Smooth muscle cell (in vitro differentiated cells): ENCODE measurements around the gene SGPP2. TPM values are rescaled to one million over a fixed set of nuclear protein-coding genes. Genes with fewer than 3 reads are reported as not detected.

Source experiments
- DNase-seq: peaks from one replicate; lab custom pipeline; 2025; ENCODE audit not compliant: unreplicated experiment; lab: John Stamatoyannopoulos, UW
- H2AFZ ChIP-seq: fragments of 200-600 bp; sonication (generic); 2 replicates; pipeline ENCODE4 v1.6.0; 2016; ENCODE audit warnings: antibody characterized with exemption, low read depth, mild to moderate bottlenecking
- H3F3A ChIP-seq: fragments of 200-600 bp; sonication (generic); 2 replicates; pipeline ENCODE4 v1.6.0; 2017; ENCODE audit warnings: antibody characterized with exemption, low read depth
- H3K27ac ChIP-seq: fragments of 200-600 bp; sonication (generic); 2 replicates; pipeline ENCODE4 v1.5.1; 2016; ENCODE audit warnings: low read depth, mild to moderate bottlenecking
- H3K27me3 ChIP-seq: fragments of 200-600 bp; sonication (generic); 2 replicates; pipeline ENCODE4 v1.6.1; 2016; ENCODE audit warnings: low read depth, mild to moderate bottlenecking
- H3K36me3 ChIP-seq: fragments of 200-600 bp; sonication (generic); 2 replicates; pipeline ENCODE4 v1.5.1; 2016; ENCODE audit warnings: low read depth
- H3K4me1 ChIP-seq: fragments of 200-600 bp; sonication (generic); 2 replicates; pipeline ENCODE4 v1.5.1; 2016; ENCODE audit warnings: low read depth
- H3K4me2 ChIP-seq: fragments of 200-600 bp; sonication (generic); 2 replicates; pipeline ENCODE4 v1.6.0; 2016; ENCODE audit warnings: mild to moderate bottlenecking
- H3K4me3 ChIP-seq: fragments of 200-600 bp; sonication (generic); 2 replicates; pipeline ENCODE4 v1.5.1; 2016; ENCODE audit warnings: mild to moderate bottlenecking
- H3K79me2 ChIP-seq: fragments of 200-600 bp; sonication (generic); 2 replicates; pipeline ENCODE4 v1.6.0; 2016; ENCODE audit warnings: low read depth, mild to moderate bottlenecking
- H3K9ac ChIP-seq: fragments of 200-600 bp; sonication (generic); 2 replicates; pipeline ENCODE4 v1.6.0; 2016; ENCODE audit warnings: low read depth
- H3K9me3 ChIP-seq: fragments of 200-600 bp; sonication (generic); replicated peaks from 2 replicates; pipeline ENCODE4 v1.5.1; 2016; ENCODE audit warnings: low read depth
- H4K20me1 ChIP-seq: fragments of 200-600 bp; sonication (generic); 2 replicates; pipeline ENCODE4 v1.6.0; 2016; ENCODE audit warnings: low read depth
- WGBS: methylation state at CpG from one replicate; pipeline ENCODE4 v1.1.7; 2016; ENCODE audit warnings: low lambda C conversion rate; 5-methylcytosine and 5-hydroxymethylcytosine counted together
- polyA plus RNA-seq: library from polyadenylated mRNA; unstranded; fragments of >200 nt; fragmentation: Nextera tagmentation; extraction: Ambion mirVana; gene quantifications from 2 replicates; pipeline ENCODE4 v1.2.1, GENCODE V29; 2016
- total RNA-seq: library from RNA; depleted of rRNA; stranded (reverse); fragments of >200 nt; gene quantifications from 2 replicates; pipeline ENCODE4 v1.2.3, GENCODE V29; 2014
- TF ChIP-seq, protein P1 (sequence below): fragments of 200-600 bp; sonication (generic); IDR thresholded peaks from 2 replicates; pipeline ENCODE4 v1.5.1; 2017; ENCODE audit warnings: borderline replicate concordance, mild to moderate bottlenecking, antibody characterized with exemption; ENCODE audit not compliant: insufficient read depth, poor library complexity, severe bottlenecking

SGPP2 gene
- total and polyA plus RNA-seq, 2 experiments from 2014 or later, result 0.66 to 1.4 TPM

- no peak overlapping the region for H3K9ac ChIP-seq
- WGBS, result 83% methylated on average over 11 of the region's 11 CpGs
- H3K9me3 ChIP-seq, result no peaks in the 10 kb centered on the region
- TF ChIP-seq, protein P1, sequence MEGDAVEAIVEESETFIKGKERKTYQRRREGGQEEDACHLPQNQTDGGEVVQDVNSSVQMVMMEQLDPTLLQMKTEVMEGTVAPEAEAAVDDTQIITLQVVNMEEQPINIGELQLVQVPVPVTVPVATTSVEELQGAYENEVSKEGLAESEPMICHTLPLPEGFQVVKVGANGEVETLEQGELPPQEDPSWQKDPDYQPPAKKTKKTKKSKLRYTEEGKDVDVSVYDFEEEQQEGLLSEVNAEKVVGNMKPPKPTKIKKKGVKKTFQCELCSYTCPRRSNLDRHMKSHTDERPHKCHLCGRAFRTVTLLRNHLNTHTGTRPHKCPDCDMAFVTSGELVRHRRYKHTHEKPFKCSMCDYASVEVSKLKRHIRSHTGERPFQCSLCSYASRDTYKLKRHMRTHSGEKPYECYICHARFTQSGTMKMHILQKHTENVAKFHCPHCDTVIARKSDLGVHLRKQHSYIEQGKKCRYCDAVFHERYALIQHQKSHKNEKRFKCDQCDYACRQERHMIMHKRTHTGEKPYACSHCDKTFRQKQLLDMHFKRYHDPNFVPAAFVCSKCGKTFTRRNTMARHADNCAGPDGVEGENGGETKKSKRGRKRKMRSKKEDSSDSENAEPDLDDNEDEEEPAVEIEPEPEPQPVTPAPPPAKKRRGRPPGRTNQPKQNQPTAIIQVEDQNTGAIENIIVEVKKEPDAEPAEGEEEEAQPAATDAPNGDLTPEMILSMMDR, result no peak
- no peak for DNase-seq
- no peaks in the 10 kb centered on the region for H3K79me2 ChIP-seq
- H3F3A ChIP-seq, result no peaks in the 10 kb centered on the region
- H3K4me3 ChIP-seq, result no peak overlapping the region
- no peaks in the 10 kb centered on the region for H3K36me3 ChIP-seq
- no peaks in the 10 kb centered on the region for H3K27me3 ChIP-seq
- no peak overlapping the region for H3K27ac ChIP-seq
- H2AFZ ChIP-seq, result no peak overlapping the region
- H4K20me1 ChIP-seq, result no peaks in the 10 kb centered on the region
- H3K4me2 ChIP-seq, result no peak overlapping the region
- H3K4me1 ChIP-seq, result no peaks in the 10 kb centered on the region
These were observed 69.9 kb downstream of the SGPP2 start for GRCh38 chr2:222494104-222494739.

GRCh38 chr2:222495388-222495787 is 71.0 kb downstream of the SGPP2 start:
- Histone ChIP-seq H3K4me2 (no peak overlapping the region), H3K27ac (no peak overlapping the region), H3K9ac (no peak overlapping the region), H3K36me3 (no peaks in the 10 kb centered on the region), H2AFZ (no peak overlapping the region), H3K9me3 (no peaks in the 10 kb centered on the region), H4K20me1 (no peaks in the 10 kb centered on the region), H3K79me2 (no peaks in the 10 kb centered on the region), H3K27me3 (peaks cover 5% of the 10 kb centered on the region), H3K4me1 (no peaks in the 10 kb centered on the region), H3F3A (no peaks in the 10 kb centered on the region), H3K4me3 (no peak overlapping the region)
- WGBS, result 82% methylated on average over 1 of the region's 1 CpG
- DNase-seq, result no peak
- TF ChIP-seq, protein P1, result no peak

GRCh38 chr2:222499226-222499625 is 74.9 kb downstream of the SGPP2 start:
- Histone ChIP-seq H3K36me3 (no peaks in the 10 kb centered on the region), H3K4me1 (no peaks in the 10 kb centered on the region), H3K4me2 (no peak overlapping the region), H3K4me3 (no peak overlapping the region), H3K27me3 (peaks cover 14% of the 10 kb centered on the region), H3K27ac (no peak overlapping the region), H2AFZ (no peak overlapping the region), H4K20me1 (no peaks in the 10 kb centered on the region), H3K9me3 (no peaks in the 10 kb centered on the region), H3K9ac (no peak overlapping the region), H3F3A (no peaks in the 10 kb centered on the region), H3K79me2 (no peaks in the 10 kb centered on the region)
- TF ChIP-seq, protein P1, result no peak
- DNase-seq, result no peak
- 64% methylated on average over 3 of the region's 3 CpGs for WGBS

- Histone ChIP-seq H3K79me2 (no peaks in the 10 kb centered on the region), H2AFZ (no peak overlapping the region), H3K36me3 (no peaks in the 10 kb centered on the region), H3K4me1 (no peaks in the 10 kb centered on the region), H3K9me3 (no peaks in the 10 kb centered on the region), H4K20me1 (no peaks in the 10 kb centered on the region), H3K4me2 (no peak overlapping the region), H3K4me3 (no peak overlapping the region), H3K27ac (no peak overlapping the region), H3K9ac (no peak overlapping the region), H3F3A (no peaks in the 10 kb centered on the region), H3K27me3 (peaks cover 44% of the 10 kb centered on the region)
- 77% methylated on average over 8 of the region's 8 CpGs for WGBS
- TF ChIP-seq, protein P1, result no peak
- no peak for DNase-seq
These were observed 79.8 kb downstream of the SGPP2 start for GRCh38 chr2:222504191-222504590.
